Endodermal cell (in vitro differentiated cells): Measurements from ENCODE around the gene RSPH10B. TPM values are rescaled to one million over a fixed set of nuclear protein-coding genes. Genes with fewer than 3 reads are reported as not detected.
"Not testable (repeated sequence)": the region's sequence is repeated elsewhere in the genome, so short reads cannot be mapped to it uniquely, and the experiment has no call there.

ENCODE experiments used
- DNase-seq: peaks from one replicate; pipeline ENCODE4 v3.0.0-alpha.2; 2017
- H3K27ac ChIP-seq: 2 replicates; pipeline ENCODE4 v1.5.1; 2013; ENCODE audit warnings: mild to moderate bottlenecking, low read depth, low read length, moderate library complexity
- H3K27me3 ChIP-seq: 2 replicates; pipeline ENCODE4 v1.6.1; 2013; ENCODE audit warnings: mild to moderate bottlenecking, low read length, moderate library complexity; ENCODE audit not compliant: insufficient read depth, control insufficient read depth, poor library complexity, severe bottlenecking
- H3K36me3 ChIP-seq: 2 replicates; pipeline ENCODE4 v1.7.0; 2013; ENCODE audit warnings: mild to moderate bottlenecking, low read length, moderate library complexity; ENCODE audit not compliant: control insufficient read depth, insufficient read depth
- H3K4me1 ChIP-seq: one replicate; pipeline ENCODE4 v1.7.0; 2013; ENCODE audit warnings: low read length; ENCODE audit not compliant: control insufficient read depth, insufficient read depth
- H3K4me3 ChIP-seq: 2 replicates; pipeline ENCODE4 v1.5.1; 2013; ENCODE audit warnings: mild to moderate bottlenecking, low read length, moderate library complexity
- H3K9ac ChIP-seq: 2 replicates; pipeline ENCODE4 v1.6.1; 2013; ENCODE audit warnings: mild to moderate bottlenecking, low read length, moderate library complexity; ENCODE audit not compliant: poor library complexity, severe bottlenecking; ENCODE audit errors: extremely low read depth
- H3K9me3 ChIP-seq: 2 replicates; pipeline ENCODE4 v1.6.1; 2013; ENCODE audit warnings: mild to moderate bottlenecking, low read length, moderate library complexity; ENCODE audit not compliant: control insufficient read depth
- H3K27ac Mint-ChIP-seq: 2 replicates; pipeline ENCODE4 v1.8.0; 2020; ENCODE audit warnings: mixed read lengths
- H3K27me3 Mint-ChIP-seq: 2 replicates; pipeline ENCODE4 v1.8.0; 2021; ENCODE audit warnings: mild to moderate bottlenecking, mixed read lengths; ENCODE audit not compliant: insufficient read depth
- H3K36me3 Mint-ChIP-seq: 2 replicates; pipeline ENCODE4 v1.8.0; 2020; ENCODE audit warnings: low read depth, mixed read lengths
- H3K4me1 Mint-ChIP-seq: 2 replicates; pipeline ENCODE4 v1.8.0; 2020; ENCODE audit warnings: mixed read lengths
- H3K4me3 Mint-ChIP-seq: 2 replicates; pipeline ENCODE4 v1.8.0; 2020; ENCODE audit warnings: mild to moderate bottlenecking, moderate library complexity, mixed read lengths
- H3K9me3 Mint-ChIP-seq: 2 replicates; pipeline ENCODE4 v1.8.0; 2020; ENCODE audit warnings: mild to moderate bottlenecking, mixed read lengths
- WGBS, 2 experiments: methylation state at CpG; one replicate each; pipeline versions ENCODE4 v1.1.5 to v1.1.7; 2013; ENCODE audit warnings: missing lambda C conversion rate in 2 of 2, mixed read lengths in 1 of 2; ENCODE audit not compliant: insufficient coverage in 1 of 2, insufficient read length in 1 of 2; 5-methylcytosine and 5-hydroxymethylcytosine counted together
- total RNA-seq, 2 donors: library from RNA; stranded (reverse); fragmentation: NEBNext Ultra II Directional in 1 of 2; extraction: Animal tissue kit (Norgen Biotek cat#: 25700) in 1 of 2; gene quantifications; 2 replicates in 1 of 2; 3 replicates in 1 of 2; pipeline ENCODE4 v1.2.1, GENCODE V29; 2021

RSPH10B gene
- total RNA-seq, 2 donors from 2014 or later: 0.73 to 0.75 TPM

- H3K27ac ChIP-seq, H3K4me3 ChIP-seq, H3K27ac Mint-ChIP-seq, DNase-seq, H3K4me1 Mint-ChIP-seq, H3K27me3 Mint-ChIP-seq, H3K4me1 ChIP-seq, H3K9me3 Mint-ChIP-seq, H3K27me3 ChIP-seq, H3K36me3 ChIP-seq, H3K9me3 ChIP-seq, H3K9ac ChIP-seq, H3K4me3 Mint-ChIP-seq, H3K36me3 Mint-ChIP-seq: not testable (repeated sequence)
- WGBS, 2 experiments: no CpG with 5 or more reads among the region's 17 CpGs
Observed at GRCh38 chr7:5934945-5935450, 35.5 kb downstream of the RSPH10B start.

DNA sequence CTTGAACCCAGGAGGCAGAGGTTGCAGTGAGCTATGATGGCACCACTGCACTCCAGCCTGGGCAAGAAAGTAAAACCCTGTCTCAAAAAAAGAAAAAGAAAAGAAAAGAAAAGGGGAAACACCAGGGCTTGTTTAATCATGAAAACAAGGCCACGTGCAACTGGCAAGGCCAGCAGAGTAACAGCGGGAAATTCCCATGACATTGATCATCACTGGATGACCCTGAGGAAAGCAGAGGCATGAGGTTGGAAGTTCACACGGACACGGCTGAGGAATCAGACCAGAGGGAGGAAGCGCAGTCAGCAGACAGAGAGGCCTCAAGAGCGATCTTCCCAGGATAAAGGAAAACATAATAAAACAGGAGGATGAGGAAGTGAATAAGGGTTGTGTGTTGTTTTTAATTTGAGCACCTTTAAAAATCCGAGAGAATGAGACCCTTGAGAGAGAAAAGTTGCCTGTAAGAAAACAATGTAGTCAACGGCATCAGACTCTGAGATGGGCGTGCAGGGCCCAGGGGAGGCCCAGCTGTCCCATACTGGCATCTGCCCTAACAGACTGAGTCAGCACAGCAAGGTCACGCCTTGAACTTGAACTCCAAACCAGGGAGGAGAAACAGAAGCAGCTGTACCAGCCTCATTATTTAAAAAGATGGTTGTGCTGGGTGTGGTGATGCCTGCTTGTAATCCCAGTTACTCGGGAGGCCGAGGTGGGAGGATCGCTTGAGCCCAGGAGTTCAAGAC, 38.4 kb downstream of the RSPH10B start:
- WGBS, 2 experiments: 96% methylated on average over 2 of the region's 13 CpGs; no CpG with 5 or more reads in 1 of the 2 experiments

DNA sequence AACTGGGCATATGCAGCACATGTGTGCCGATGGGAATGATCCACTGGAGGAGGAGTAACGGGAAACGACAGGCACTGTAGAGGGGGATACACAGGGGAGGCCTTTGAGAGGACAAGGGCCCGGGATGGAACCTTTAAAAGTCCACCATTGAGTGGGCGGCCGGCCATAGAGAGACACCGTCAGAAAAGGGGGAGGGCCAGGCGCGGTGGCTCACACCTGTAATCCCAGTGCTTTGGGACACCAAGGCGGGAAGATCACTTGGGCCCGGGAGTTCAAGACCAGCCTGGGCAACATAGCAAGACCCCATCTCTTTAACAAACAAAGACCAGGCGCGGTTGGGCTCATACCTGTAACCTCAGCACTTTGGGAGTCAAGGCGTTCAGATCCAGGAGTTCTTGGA, 39.2 kb downstream of the RSPH10B start:
- not testable (repeated sequence) for H3K4me3 ChIP-seq, H3K9ac ChIP-seq, H3K27ac ChIP-seq, DNase-seq, H3K27ac Mint-ChIP-seq, H3K27me3 ChIP-seq, H3K4me1 ChIP-seq, H3K36me3 ChIP-seq, H3K4me1 Mint-ChIP-seq, H3K9me3 ChIP-seq, H3K4me3 Mint-ChIP-seq, H3K27me3 Mint-ChIP-seq, H3K9me3 Mint-ChIP-seq, H3K36me3 Mint-ChIP-seq
- WGBS, 2 experiments: 91 to 97% methylated on average over 6 to 13 of the region's 14 CpGs

More for the DNA sequence above, 38.4 kb downstream of the RSPH10B start:
- H3K27me3 ChIP-seq, H3K9ac ChIP-seq, H3K27me3 Mint-ChIP-seq, H3K27ac Mint-ChIP-seq, H3K27ac ChIP-seq, H3K36me3 Mint-ChIP-seq, H3K9me3 ChIP-seq, H3K4me3 Mint-ChIP-seq, H3K36me3 ChIP-seq, H3K9me3 Mint-ChIP-seq, H3K4me1 Mint-ChIP-seq, DNase-seq, H3K4me1 ChIP-seq, H3K4me3 ChIP-seq: not testable (repeated sequence)

DNA sequence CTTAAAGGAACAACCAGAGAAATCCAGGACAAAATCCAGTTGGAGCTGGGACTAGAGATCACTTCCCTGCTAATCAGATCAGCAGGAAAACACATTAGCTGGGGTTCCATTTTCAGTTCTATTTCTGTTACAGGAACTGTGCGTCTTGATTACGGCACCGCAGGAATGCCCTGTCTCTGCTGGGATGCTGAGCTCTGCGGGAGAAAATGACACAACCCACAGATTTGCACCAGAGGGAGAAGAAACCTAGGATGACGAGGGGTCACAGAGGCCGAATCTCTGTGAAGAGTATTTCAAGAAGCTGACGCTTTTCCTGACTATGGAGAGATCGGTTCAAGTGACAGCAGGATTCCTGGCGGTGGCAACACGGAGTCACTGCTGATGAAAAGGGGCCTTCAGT, 40.2 kb downstream of the RSPH10B start:
- H3K9me3 Mint-ChIP-seq, H3K4me1 Mint-ChIP-seq, H3K9ac ChIP-seq, H3K27me3 Mint-ChIP-seq, H3K27ac Mint-ChIP-seq, H3K4me3 Mint-ChIP-seq, H3K27me3 ChIP-seq, DNase-seq, H3K36me3 ChIP-seq, H3K36me3 Mint-ChIP-seq, H3K4me3 ChIP-seq, H3K9me3 ChIP-seq, H3K4me1 ChIP-seq, H3K27ac ChIP-seq: not testable (repeated sequence)
- no CpG with 5 or more reads among the region's 10 CpGs for WGBS, 2 experiments

DNA sequence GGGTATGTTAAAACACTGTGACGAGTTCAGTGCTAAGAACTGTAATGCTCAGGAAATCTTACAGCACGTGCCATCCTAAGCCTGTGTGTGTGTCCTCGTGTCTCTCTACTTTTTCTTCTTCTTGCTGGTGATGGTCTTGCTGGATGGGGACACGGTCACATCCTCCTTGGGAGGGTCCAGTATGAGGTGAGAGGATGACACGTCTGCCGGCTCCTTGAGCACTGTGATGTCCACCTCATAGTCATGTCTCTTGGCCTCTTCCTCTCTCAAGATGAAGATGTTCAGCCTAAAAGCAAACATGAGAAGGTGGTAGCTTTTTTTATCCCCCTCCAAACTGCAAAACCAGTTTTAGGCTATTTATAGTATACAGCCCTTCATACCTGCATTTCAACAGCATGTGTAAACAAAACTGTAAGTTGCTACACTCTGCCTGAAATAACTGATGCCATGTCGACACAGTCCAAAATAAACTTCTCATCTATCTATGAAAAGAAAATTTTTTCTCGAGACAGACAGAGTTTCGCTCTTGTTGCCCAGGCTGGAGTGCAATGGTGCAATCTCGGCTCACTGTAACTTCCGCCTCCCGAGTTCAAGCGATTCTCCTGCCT, 44.1 kb downstream of the RSPH10B start:
- H3K27me3 Mint-ChIP-seq, H3K27me3 ChIP-seq, H3K36me3 ChIP-seq, H3K27ac ChIP-seq, H3K4me3 Mint-ChIP-seq, H3K4me1 ChIP-seq, H3K9me3 ChIP-seq, H3K36me3 Mint-ChIP-seq, H3K4me3 ChIP-seq, H3K9me3 Mint-ChIP-seq, DNase-seq, H3K9ac ChIP-seq, H3K27ac Mint-ChIP-seq, H3K4me1 Mint-ChIP-seq: not testable (repeated sequence)
- WGBS, 2 experiments: no CpG with 5 or more reads among the region's 13 CpGs

- not testable (repeated sequence) for H3K4me1 ChIP-seq, H3K36me3 ChIP-seq, DNase-seq, H3K36me3 Mint-ChIP-seq, H3K27me3 Mint-ChIP-seq, H3K27ac ChIP-seq, H3K4me3 Mint-ChIP-seq, H3K9ac ChIP-seq, H3K4me3 ChIP-seq, H3K9me3 ChIP-seq, H3K4me1 Mint-ChIP-seq, H3K27me3 ChIP-seq, H3K9me3 Mint-ChIP-seq, H3K27ac Mint-ChIP-seq
- WGBS, 2 experiments: no CpG with 5 or more reads among the region's 12 CpGs
Observed at GRCh38 chr7:5924630-5925029, 45.9 kb downstream of the RSPH10B start.

DNA sequence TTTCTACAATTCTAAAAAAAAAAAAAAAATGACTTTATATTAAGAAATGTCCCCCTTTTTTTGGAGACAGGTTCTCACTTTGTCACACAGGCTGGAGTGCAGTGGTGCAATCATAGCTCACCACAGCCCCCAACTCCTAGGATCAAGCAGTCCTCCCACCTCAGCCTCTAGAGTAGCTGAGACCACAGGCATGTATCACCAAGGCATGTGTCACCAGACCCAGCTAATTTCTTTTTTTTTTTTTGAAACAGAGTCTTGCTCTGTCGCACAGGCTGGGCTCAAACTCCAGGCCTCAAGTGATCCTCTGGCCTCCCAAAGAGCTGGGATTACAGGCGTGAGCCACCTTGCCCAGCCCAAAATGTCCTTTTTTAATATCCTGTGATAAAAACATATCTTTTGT, 46.3 kb downstream of the RSPH10B start:
- not testable (repeated sequence) for H3K4me1 Mint-ChIP-seq, DNase-seq

More for the DNA sequence above, 46.3 kb downstream of the RSPH10B start:
- not testable (repeated sequence) for H3K4me1 ChIP-seq, H3K4me3 ChIP-seq, H3K4me3 Mint-ChIP-seq, H3K27ac Mint-ChIP-seq, H3K36me3 ChIP-seq, H3K27me3 Mint-ChIP-seq, H3K9ac ChIP-seq, H3K27me3 ChIP-seq, H3K36me3 Mint-ChIP-seq, H3K27ac ChIP-seq, H3K9me3 ChIP-seq, H3K9me3 Mint-ChIP-seq
- no CpG with 5 or more reads among the region's 2 CpGs for WGBS, 2 experiments
